Gastroesophageal sphincter (tissue), 3 donors: ENCODE measurements around the gene SOX2.

Experiments
- EP300 ChIP-seq: sonication (generic); formaldehyde crosslinking; IDR thresholded peaks from one replicate; pipeline ENCODE4 v1.6.1; 2017; ENCODE audit warnings: antibody characterized with exemption, mild to moderate bottlenecking
- POLR2A ChIP-seq, 2 donors: fragments of 450-650 bp; IDR thresholded peaks; one replicate each; pipeline ENCODE4 v1.6.1; 2017; ENCODE audit warnings: antibody characterized with exemption in 2 of 2, mild to moderate bottlenecking in 2 of 2, moderate library complexity in 1 of 2
- POLR2AphosphoS5 ChIP-seq: sonication (generic); formaldehyde crosslinking; IDR thresholded peaks from one replicate; pipeline ENCODE4 v1.6.1; 2017; ENCODE audit warnings: antibody characterized with exemption
- TF ChIP-seq, protein P1 (sequence below), 4 experiments: fragments of 200-600 bp in 2 of 4; fragments of 450-650 bp in 2 of 4; sonication (generic) in 1 of 4; IDR thresholded peaks; one replicate each; pipeline ENCODE4 v1.5.1; 2017 to 2019; ENCODE audit warnings: antibody characterized with exemption in 4 of 4, mild to moderate bottlenecking in 2 of 4, moderate library complexity in 2 of 4

DNA sequence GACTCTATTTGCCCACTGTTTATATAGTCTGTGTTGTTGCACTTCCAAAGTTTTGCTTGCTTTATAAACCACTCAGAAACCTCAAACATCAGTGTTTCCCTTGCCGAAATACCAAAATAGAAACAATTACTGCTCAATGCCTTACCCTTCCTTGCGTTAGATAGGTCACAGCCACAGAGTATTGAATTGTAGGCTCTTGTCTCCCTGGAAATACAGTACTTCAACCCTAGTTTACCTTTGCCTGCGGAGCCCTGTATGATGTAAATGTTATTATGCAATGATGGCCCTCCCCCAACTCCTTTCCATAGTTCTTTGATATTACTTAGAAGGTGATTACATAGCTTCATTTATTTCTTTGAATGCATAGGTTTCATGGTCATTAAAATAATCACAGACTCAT lies 44.2 kb downstream of the SOX2 start:
- TF ChIP-seq, protein P1, sequence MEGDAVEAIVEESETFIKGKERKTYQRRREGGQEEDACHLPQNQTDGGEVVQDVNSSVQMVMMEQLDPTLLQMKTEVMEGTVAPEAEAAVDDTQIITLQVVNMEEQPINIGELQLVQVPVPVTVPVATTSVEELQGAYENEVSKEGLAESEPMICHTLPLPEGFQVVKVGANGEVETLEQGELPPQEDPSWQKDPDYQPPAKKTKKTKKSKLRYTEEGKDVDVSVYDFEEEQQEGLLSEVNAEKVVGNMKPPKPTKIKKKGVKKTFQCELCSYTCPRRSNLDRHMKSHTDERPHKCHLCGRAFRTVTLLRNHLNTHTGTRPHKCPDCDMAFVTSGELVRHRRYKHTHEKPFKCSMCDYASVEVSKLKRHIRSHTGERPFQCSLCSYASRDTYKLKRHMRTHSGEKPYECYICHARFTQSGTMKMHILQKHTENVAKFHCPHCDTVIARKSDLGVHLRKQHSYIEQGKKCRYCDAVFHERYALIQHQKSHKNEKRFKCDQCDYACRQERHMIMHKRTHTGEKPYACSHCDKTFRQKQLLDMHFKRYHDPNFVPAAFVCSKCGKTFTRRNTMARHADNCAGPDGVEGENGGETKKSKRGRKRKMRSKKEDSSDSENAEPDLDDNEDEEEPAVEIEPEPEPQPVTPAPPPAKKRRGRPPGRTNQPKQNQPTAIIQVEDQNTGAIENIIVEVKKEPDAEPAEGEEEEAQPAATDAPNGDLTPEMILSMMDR (IDR thresholded peaks at IDR 0.05), result no peak
- no peak for TF ChIP-seq POLR2AphosphoS5
- no peak for TF ChIP-seq POLR2A (IDR thresholded peaks at IDR 0.05)
- TF ChIP-seq EP300, result no peak
